ENCODE results near the gene NDUFS7.

- TF ChIP-seq CTCF (IDR thresholded peaks at IDR 0.05) (no peak), POLR2A (IDR thresholded peaks at IDR 0.05) (no peak)
These were observed 51.8 kb downstream of the NDUFS7 start for GRCh38 chr19:1435378-1435989.
